ENCODE results near the gene FXYD1.

Gene FXYD1

GRCh38 chr19:35162471-35163326, 24.1 kb downstream of the FXYD1 start:
- no peak for DNase-seq (ENCODE audit: low read depth in 2 of 2)

GRCh38 chr19:35164418-35164817, 25.8 kb downstream of the FXYD1 start:
- no peak for DNase-seq (ENCODE audit: low read depth in 2 of 2)

GRCh38 chr19:35165200-35166058, 26.8 kb downstream of the FXYD1 start:
- DNase-seq (ENCODE audit: low read depth in 2 of 2): no peak

GRCh38 chr19:35166100-35167063, 27.8 kb downstream of the FXYD1 start:
- no peak for DNase-seq (ENCODE audit: low read depth in 2 of 2)

GRCh38 chr19:35167251-35168119, 28.9 kb downstream of the FXYD1 start:
- DNase-seq (ENCODE audit: low read depth in 2 of 2): no peak

- DNase-seq (ENCODE audit: low read depth in 2 of 2): no peak
Observed at GRCh38 chr19:35168196-35168595, 29.6 kb downstream of the FXYD1 start.

- no peak for DNase-seq (ENCODE audit: low read depth in 2 of 2)
Observed at GRCh38 chr19:35169221-35169995, 30.8 kb downstream of the FXYD1 start.

GRCh38 chr19:35170359-35171061, 31.9 kb downstream of the FXYD1 start:
- DNase-seq (ENCODE audit: low read depth in 2 of 2): no peak

GRCh38 chr19:35171730-35172129, 33.1 kb downstream of the FXYD1 start:
- no peak for DNase-seq (ENCODE audit: low read depth in 2 of 2)

GRCh38 chr19:35174226-35174625, 35.6 kb downstream of the FXYD1 start:
- no peak for DNase-seq (ENCODE audit: low read depth in 2 of 2)

GRCh38 chr19:35176181-35176570, 37.6 kb downstream of the FXYD1 start:
- DNase-seq (ENCODE audit: low read depth in 2 of 2): no peak

- DNase-seq (ENCODE audit: low read depth in 2 of 2): no peak
Observed at GRCh38 chr19:35177377-35178274, 39.0 kb downstream of the FXYD1 start.

- DNase-seq (ENCODE audit: low read depth in 2 of 2): no peak
Observed at GRCh38 chr19:35178701-35179100, 40.1 kb downstream of the FXYD1 start.

- no peak for DNase-seq (ENCODE audit: low read depth in 2 of 2)
Observed at GRCh38 chr19:35179830-35180229, 41.2 kb downstream of the FXYD1 start.

- DNase-seq (ENCODE audit: low read depth in 2 of 2): no peak
Observed at GRCh38 chr19:35181387-35181786, 42.8 kb downstream of the FXYD1 start.

- no peak for DNase-seq (ENCODE audit: low read depth in 2 of 2)
Observed at GRCh38 chr19:35184267-35184666, 45.6 kb downstream of the FXYD1 start.

- no peak for DNase-seq (ENCODE audit: low read depth in 2 of 2)
Observed at GRCh38 chr19:35184884-35185283, 46.3 kb downstream of the FXYD1 start.

Measured in stimulated activated CD4-positive, alpha-beta T cell treated with anti-CD3 and anti-CD28 coated beads, Interleukin-4, amount 100 ng/mL, for 48 hours (primary cell).